A204.1 (cell line): ENCODE data around the gene BRWD1.

Source experiments
- FAIRE-seq: peaks from 2 replicates; lab custom pipeline; 2012; peaks lifted over from hg19 to GRCh38; lab: Jason Lieb, UNC

The BRWD1 gene

GRCh38 chr21:39327727-39328126 lies 14.3 kb upstream of the BRWD1 start:
- FAIRE-seq: no peak

GRCh38 chr21:39326607-39327307 lies 13.3 kb upstream of the BRWD1 start:
- FAIRE-seq: no peak

DNA sequence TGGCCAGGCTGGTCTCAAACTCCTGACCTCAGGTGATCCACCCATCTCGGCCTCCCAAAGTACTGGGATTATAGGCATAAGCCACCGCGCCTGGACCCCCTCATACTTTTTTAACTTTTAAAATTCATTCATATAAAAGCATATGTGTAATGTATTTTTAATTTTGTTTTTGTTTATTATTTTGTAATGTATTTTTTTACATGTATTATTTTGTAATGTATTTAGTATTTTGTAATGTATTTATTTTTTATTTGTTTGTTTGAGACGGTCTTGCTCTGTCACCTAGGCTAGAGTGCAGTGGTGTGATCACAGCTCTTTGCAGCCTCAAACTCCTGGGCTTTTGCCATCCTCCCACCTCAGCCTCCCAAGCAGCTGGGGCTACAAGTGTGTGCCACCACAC lies 12.0 kb upstream of the BRWD1 start:
- FAIRE-seq: no peak

DNA sequence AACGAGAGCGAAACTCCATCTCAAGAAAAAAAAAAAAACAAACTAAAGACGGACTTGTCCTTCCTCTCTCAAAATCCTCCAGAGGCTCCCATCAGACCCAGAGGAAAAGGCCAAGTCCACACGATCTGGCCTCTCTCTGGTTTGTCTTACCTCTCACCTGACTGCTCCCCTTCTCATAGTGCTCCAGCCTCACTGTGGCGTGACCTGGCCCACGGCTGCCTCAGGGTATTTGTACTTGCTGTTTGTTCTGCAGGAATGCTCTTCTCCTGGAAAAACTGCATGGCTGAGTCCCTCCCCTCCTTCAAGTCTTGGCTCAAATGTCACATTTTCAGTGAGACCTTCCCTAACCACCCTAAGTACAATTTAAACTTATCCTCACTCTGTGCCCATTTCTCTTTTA lies 8.0 kb upstream of the BRWD1 start:
- FAIRE-seq: no peak

- no peak for FAIRE-seq
These were observed 6.4 kb upstream of the BRWD1 start for GRCh38 chr21:39319814-39320332.

DNA sequence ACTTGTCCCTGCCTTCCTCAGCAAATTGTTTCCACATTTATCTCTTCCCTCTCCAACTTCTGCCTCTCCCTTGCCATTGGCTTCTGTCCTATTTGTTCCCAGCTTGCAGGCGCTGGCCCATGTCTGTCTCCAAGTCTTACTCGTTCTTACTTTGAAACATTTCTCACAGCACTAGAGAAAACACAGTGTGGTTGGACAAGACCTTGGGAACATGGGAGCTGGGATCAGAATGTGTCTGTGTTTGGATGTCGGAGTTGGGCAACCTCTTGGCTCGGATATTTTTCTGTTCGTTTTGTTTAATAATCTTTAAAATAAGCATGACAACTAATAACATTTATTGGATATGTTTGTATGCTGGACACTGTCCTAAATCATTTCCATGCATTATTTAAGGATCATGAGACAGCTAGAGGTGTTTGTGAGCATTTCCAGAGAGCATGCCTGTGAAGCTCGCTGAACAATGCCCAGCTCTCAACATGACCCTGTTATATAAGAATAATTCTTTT lies 5.9 kb upstream of the BRWD1 start:
- no peak for FAIRE-seq

- no peak for FAIRE-seq
These were observed 4.9 kb upstream of the BRWD1 start for GRCh38 chr21:39318091-39318959.

DNA sequence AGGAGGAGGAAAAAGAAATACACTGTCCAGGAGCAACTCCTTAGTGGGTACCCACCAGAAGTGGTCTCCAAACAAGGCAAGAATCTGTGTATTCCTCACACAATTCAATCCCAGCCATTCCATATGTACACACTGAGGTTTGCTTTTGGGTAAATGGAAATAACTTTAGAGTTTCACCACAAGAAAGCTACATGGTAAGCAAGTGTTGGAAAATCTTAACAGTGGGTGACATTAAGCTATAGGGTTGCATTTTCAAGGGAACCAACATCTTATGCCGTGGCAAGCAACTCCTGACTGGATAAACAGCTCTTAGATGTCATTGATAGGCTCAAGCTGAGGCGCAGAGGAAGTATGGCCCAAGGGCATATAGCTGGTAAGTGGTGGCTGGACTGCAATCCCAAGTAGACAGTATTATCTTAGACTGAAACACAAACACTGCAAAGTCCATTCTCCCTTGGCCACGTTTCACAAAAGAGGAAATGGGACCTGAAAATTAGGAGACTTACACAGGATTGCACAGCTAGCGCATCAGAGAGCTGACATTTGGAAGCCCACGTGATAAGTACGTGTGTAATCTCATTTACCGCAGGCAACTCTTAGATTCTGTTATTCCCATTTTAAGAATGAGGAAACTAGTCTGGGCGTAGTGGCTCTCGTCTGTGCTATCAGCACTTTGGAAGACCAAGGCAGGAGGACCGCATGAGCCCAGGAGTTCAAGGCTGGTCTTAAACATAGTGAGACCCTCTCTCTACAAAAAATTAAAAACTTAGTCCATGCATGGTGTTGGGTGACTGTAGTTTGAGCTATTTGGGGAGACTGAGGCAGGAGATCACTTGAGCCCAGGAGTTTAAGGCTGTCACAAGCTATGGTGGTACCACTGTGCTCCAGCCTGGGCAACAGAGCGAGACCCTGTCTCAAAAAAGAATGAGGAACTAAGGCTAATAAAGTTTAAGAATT lies 4.0 kb upstream of the BRWD1 start:
- FAIRE-seq: no peak

- no peak for FAIRE-seq
These were observed 3.3 kb upstream of the BRWD1 start for GRCh38 chr21:39316729-39317128.

GRCh38 chr21:39315603-39316445 lies 2.4 kb upstream of the BRWD1 start:
- FAIRE-seq: no peak

GRCh38 chr21:39314143-39315027 lies 953 bp upstream of the BRWD1 start:
- FAIRE-seq: no peak

- FAIRE-seq: no peak
These were observed 326 bp downstream of the BRWD1 start for GRCh38 chr21:39313042-39313570.

DNA sequence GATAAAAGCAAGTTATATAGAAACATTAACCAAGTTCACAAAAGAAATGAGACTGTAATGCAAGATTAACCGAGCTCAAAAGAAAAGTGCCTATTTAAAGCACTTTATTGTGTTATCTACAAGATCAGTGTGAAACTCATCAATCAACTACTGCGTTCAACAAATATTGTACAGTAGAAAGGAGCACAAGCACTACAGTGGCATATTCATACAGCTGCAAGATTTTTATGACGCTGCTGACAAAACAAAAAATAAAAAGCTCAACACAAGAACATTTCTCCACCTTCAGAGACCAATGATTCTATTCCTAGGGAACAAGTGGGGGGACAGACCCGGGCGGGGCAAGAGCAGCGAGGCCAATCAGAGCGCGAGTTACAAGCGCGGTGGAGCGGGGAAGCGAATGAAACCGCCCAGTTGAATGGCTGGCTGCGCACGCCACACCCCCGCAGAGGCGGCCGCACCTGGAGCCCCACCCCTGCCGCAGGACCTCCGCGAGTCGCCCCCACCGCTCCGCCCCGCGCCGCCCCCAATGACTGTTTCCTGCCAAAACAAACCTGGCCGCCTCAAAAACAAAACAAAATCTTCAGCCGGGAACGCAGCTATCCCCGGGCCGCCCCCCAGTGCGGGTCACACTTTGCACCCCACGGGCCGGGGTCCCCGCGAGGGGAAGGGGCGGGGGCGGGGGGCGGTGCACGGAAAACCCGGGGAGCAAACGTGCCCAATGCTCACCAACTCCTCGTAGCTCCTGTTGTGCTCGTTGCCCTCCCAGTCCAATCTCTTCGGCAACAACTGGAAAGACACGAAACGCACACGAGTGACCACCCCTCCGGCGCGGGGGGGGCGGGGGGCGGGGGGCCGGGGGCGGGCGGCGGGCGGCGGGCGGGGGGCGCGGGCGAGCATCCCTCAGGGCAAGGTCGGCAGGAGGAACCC lies 1.1 kb downstream of the BRWD1 start:
- FAIRE-seq: peak; percentile 87

- FAIRE-seq: no peak
These were observed 2.3 kb downstream of the BRWD1 start for GRCh38 chr21:39311164-39311563.

GRCh38 chr21:39307466-39307865 lies 6.0 kb downstream of the BRWD1 start:
- no peak for FAIRE-seq

DNA sequence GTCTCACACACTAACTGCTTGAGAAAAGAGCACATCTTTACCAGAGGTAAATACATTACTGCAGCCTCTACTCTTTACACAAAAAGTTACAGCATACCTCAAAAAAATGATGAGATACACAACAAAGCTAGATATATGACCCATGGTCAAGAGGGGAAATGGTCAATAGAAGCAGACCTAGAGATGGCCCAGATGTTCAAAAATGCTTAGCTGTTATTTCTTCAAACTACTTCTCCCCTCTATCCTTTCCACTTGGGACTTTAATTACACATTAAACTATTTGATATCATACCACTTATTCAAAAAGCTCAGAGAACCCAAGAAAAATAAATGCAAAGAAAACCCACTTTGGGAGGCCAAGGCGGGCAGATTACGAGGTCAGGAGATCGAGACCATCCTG lies 12.8 kb downstream of the BRWD1 start:
- FAIRE-seq: no peak

GRCh38 chr21:39296891-39297290 lies 16.5 kb downstream of the BRWD1 start:
- no peak for FAIRE-seq

GRCh38 chr21:39288987-39289386 lies 24.4 kb downstream of the BRWD1 start:
- FAIRE-seq: no peak

- no peak for FAIRE-seq
These were observed 30.5 kb downstream of the BRWD1 start for GRCh38 chr21:39282911-39283310.
